Cardiac fibroblast (primary cell): ENCODE data around the gene RAB31.
A peak's percentile ranks its signal among the peaks of the same experiment; 100 is the strongest.

Source experiments
- DNase-seq, 2 donors: peaks; one replicate each; pipeline versions ENCODE4 v3.0.0 to v3.0.0-alpha.2; 2010; ENCODE audit warnings: low read depth in 2 of 2
- H3K4me3 ChIP-seq, 2 donors: replicated peaks in 1 of 2; 1 replicate in 1 of 2; 2 replicates in 1 of 2; pipeline ENCODE4 v1.5.1; 2011; ENCODE audit warnings: low read depth in 2 of 2, low read length in 2 of 2, mild to moderate bottlenecking in 2 of 2, moderate library complexity in 1 of 2
- TF ChIP-seq, protein P1 (sequence below): IDR thresholded peaks from one replicate; pipeline ENCODE4 v1.5.1; 2011; ENCODE audit warnings: low read depth, mild to moderate bottlenecking, low read length, inconsistent platforms

RAB31 gene

DNA sequence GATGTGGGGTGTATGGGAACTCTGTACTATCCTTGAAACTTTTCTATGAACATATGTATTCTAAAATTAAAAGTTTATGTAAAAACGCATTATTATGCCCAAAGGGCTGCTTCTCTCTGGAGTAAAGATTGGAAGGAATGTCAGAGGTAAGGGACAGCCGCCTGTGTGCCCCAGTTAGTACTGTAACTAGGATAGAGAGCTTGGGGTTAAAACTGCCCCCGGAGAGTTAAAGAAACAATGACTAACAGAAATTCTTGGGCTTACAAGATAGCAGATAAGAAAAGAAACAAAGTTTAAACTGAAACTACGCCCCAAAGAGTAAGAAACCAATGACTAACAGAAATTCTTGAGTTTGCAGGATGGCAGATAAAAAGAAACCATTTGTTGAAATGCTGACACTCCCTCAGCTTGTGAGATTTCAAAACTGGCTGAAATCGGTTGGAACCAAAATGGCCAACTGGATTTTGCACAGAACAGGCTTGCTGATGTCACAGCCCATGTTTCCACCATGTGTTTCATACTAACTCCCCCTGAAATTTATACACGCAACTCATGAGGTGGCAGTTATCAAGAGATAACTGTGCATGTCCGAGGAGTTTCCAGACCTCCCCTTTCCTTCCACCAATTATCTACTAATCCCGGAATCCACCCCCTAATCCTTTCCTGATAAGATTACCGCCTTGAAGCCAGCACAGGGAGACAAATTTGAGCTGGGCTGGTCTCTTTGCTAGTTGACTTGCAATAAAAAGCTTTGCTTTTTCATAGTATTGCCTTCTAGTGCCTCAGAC is 169.0 kb downstream of the RAB31 start:
- peak; percentile 92 to 98 for DNase-seq
- H3K4me3 ChIP-seq = peak overlapping the region; percentile 15 to 44
- TF ChIP-seq, protein P1, sequence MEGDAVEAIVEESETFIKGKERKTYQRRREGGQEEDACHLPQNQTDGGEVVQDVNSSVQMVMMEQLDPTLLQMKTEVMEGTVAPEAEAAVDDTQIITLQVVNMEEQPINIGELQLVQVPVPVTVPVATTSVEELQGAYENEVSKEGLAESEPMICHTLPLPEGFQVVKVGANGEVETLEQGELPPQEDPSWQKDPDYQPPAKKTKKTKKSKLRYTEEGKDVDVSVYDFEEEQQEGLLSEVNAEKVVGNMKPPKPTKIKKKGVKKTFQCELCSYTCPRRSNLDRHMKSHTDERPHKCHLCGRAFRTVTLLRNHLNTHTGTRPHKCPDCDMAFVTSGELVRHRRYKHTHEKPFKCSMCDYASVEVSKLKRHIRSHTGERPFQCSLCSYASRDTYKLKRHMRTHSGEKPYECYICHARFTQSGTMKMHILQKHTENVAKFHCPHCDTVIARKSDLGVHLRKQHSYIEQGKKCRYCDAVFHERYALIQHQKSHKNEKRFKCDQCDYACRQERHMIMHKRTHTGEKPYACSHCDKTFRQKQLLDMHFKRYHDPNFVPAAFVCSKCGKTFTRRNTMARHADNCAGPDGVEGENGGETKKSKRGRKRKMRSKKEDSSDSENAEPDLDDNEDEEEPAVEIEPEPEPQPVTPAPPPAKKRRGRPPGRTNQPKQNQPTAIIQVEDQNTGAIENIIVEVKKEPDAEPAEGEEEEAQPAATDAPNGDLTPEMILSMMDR = no peak

DNA sequence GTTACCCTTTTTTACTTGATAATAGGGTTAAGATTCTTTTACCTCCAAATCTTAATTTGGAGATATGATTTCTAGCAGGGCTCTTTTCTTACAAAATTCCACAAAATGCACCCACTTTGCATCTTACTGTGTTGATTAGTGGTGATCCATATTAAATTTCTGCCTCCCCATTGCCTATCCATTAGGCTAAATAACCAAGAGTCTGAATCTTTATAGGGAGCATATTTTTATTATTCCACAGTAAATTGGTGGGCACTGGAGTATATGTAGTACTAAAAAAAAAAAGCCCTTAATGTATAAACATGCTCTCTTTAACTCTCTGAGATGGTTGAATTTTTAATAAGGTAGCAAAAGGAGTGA is 169.5 kb downstream of the RAB31 start:
- TF ChIP-seq, protein P1 = no peak
- no peak for DNase-seq
- peak overlapping the region; percentile 15 to 44 for H3K4me3 ChIP-seq

DNA sequence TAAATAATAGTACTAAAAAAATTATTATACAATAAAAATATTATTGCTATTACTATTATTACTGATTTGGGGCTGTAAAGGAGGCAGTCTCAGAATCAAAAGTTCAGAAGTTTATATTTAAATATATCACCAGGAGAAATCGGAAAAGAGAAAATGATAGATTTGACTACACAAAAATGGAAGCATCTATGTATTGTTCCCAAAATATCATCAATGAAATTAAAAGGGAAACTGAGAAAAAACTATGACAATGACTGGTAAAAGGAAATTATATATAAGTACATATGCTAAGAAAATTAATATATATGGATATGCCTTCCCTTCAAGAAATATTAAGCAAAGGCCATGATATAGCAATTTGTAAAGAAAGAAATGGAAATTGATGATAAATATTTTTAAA is 170.0 kb downstream of the RAB31 start:
- TF ChIP-seq, protein P1 = no peak
- DNase-seq = no peak
- no peak overlapping the region for H3K4me3 ChIP-seq

DNA sequence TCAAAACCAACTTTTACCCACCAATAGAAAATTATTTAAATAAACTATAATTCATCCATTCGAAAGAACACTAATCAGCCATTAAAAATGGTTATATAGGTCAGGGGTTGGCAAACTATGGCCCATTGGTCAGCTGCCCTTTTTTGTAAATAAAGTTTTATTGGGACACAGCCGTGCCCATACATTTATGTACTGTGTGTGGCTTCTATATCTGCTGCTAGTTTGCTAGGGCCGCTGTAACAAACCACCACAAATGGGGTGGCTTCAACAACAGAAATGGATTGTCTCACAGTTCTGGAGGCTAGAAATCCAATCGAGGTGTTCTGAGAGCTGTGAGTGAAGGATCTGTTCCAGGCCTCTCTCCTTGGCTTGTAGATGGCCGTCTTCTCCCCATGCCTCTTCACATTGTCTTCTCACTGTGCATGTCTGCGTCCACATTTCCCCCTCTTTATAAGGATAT is 170.7 kb downstream of the RAB31 start:
- no peak overlapping the region for H3K4me3 ChIP-seq
- no peak for DNase-seq
- TF ChIP-seq, protein P1 = no peak

DNA sequence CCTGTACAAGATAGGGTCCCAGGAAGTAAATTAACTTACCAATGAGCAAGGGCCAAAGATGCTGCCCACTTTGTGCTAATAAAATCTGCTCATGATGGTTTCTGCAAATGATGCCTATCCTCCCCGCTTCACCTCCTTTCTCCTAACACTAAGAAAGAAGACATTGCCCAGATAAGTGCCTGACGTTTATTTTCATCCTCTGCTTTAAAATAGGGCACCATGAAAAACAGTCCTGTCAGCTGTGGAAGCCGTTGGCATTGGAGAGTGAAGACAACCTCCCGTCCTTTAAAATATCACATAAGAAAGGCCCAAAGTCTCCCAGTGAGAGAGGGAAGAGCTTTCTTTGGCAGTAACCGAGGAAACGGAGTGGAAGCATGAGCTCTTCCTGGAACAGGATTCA is 176.0 kb downstream of the RAB31 start:
- DNase-seq = no peak
- TF ChIP-seq, protein P1 = no peak
- no peak overlapping the region for H3K4me3 ChIP-seq

DNA sequence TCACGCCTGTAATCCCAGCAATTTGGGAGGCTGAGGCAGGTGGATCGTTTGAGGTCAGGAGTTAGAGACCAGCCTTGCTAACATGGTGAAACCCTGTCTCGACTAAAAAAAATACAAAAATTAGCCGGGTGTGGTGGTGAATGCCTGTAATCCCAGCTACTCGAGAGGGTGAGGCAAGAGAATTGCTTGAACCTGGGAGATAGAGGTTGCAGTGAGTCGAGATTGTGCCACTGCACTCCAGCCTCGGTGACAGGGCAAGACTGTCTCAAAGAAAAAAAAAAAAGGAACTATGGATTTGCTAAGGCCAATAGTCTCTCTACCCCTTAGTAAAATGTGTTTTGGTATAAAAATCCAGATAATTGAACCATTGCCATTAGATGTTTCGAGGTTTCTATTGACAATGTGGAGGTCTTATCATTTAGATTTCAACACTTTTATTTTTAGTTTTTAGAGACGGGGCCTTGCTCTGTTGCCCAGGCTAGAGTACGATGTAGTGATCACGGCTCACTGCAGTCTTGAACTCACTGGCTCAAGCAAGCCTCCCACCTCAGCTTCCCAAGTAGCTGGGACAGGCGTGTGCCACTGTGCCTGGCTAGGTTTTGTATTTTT is 176.5 kb downstream of the RAB31 start:
- TF ChIP-seq, protein P1 = no peak
- no peak for DNase-seq
- no peak overlapping the region for H3K4me3 ChIP-seq
